ENCODE data around the gene USP20.

USP20 gene

DNA sequence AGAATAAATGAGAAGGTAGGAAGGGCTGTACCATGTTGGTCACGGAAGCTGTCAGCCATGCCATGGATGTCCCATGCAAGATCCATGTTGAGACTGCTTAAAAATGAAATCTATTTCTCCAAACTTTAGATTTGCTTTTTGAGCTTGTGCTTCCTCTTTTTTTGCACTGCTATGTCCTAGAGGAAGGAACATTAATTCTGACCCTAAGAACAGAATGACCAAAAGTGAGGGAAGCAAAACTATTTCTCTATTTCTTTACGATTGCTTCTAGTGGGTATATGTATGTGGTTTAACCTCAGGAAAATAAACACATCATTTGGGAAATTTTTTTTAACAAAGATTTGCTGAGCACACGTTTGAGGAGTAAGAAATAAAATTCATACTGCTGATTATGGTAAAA, 84.6 kb downstream of the USP20 start:
- DNase-seq (ENCODE audit: low spot score), result no peak

- DNase-seq (ENCODE audit: low spot score), result no peak
These were observed 86.6 kb downstream of the USP20 start for GRCh38 chr9:129921905-129922304.

- DNase-seq (ENCODE audit: low spot score), result no peak
These were observed 88.3 kb downstream of the USP20 start for GRCh38 chr9:129923589-129923988.

DNA sequence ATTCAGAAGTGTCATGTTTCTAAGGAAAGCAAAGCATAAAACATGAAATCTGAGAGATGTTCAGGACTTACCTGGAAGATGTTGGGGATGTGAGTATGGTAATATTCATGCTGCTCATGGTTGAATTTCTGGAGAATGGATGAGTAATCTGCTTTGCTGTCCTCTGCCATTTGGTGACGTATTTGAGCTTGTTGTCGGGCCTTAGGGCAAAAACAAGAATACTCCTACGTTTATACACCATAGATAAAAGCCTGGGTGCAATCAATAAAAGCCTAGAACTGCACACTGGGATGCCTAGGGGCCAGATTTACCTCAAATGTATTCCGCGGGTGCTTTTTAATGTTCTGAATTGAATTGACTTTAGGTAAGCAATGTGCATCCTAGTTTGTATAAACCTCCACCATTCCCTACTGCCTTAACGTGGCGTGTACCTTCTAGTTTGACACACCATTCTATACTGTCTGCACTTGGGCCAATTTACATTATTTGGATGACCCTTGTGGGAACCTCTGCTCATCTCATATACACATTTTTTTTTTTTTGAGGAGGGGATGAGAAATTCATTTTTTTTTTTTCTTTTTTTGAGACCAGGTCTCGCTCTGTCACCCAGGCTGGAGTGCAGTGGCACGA, 94.4 kb downstream of the USP20 start:
- DNase-seq (ENCODE audit: low spot score), result peak; percentile 38

DNA sequence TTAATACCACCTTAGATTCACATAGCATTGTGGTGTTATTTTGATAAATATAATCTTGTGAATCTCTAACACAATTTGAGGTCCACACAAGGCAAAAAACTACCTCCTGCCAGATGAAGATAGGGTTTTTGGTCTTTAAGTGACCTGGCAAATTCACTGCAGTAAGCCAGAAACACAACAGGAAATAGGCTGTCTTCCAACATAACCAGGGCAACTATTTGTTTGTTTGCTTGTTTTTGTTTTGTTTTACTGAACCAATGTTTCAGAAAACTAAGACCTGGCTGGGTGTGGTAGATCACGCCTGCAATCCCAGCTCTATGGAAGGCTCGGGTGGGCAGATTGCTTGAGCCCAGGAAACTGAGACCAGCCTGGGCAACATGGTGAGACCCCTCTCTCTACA, 95.5 kb downstream of the USP20 start:
- DNase-seq (ENCODE audit: low spot score), result no peak
